CD4-positive, alpha-beta T cell treated with Interleukin-17A for 4 hours (primary cell): ENCODE measurements around the gene ALB.

ENCODE experiments used
- DNase-seq: peaks from one replicate; pipeline ENCODE4 v3.0.0-alpha.2; 2020; ENCODE audit warnings: mixed read lengths

The ALB gene

GRCh38 chr4:73409012-73409862 is 5.2 kb downstream of the ALB start:
- no peak for DNase-seq

DNA sequence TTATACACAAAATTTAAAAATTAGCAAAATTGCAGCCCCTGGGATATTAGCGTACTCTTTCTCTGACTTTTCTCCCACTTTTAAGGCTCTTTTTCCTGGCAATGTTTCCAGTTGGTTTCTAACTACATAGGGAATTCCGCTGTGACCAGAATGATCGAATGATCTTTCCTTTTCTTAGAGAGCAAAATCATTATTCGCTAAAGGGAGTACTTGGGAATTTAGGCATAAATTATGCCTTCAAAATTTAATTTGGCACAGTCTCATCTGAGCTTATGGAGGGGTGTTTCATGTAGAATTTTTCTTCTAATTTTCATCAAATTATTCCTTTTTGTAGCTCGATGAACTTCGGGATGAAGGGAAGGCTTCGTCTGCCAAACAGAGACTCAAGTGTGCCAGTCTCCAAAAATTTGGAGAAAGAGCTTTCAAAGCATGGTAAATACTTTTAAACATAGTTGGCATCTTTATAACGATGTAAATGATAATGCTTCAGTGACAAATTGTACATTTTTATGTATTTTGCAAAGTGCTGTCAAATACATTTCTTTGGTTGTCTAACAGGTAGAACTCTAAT is 6.0 kb downstream of the ALB start:
- no peak for DNase-seq

- DNase-seq, result no peak
Measured at GRCh38 chr4:73410916-73411730, 7.0 kb downstream of the ALB start.

GRCh38 chr4:73411731-73412414 is 7.8 kb downstream of the ALB start:
- no peak for DNase-seq

- DNase-seq, result no peak
Measured at GRCh38 chr4:73413294-73413755, 9.2 kb downstream of the ALB start.

DNA sequence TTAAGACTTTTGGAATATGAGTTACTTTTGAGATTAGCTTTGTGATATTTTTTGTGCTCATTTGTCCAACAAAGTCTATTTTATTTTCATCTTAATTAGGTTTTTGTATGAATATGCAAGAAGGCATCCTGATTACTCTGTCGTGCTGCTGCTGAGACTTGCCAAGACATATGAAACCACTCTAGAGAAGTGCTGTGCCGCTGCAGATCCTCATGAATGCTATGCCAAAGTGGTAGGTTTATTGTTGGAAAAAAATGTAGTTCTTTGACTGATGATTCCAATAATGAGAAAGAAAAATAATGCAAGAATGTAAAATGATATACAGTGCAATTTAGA is 10.8 kb downstream of the ALB start:
- no peak for DNase-seq

- no peak for DNase-seq
Measured at GRCh38 chr4:73415807-73416238, 11.7 kb downstream of the ALB start.

GRCh38 chr4:73416423-73417087 is 12.5 kb downstream of the ALB start:
- DNase-seq, result no peak

- DNase-seq, result no peak
Measured at GRCh38 chr4:73417342-73417741, 13.3 kb downstream of the ALB start.

GRCh38 chr4:73417973-73418372 is 13.9 kb downstream of the ALB start:
- no peak for DNase-seq

GRCh38 chr4:73418677-73419076 is 14.6 kb downstream of the ALB start:
- no peak for DNase-seq

DNA sequence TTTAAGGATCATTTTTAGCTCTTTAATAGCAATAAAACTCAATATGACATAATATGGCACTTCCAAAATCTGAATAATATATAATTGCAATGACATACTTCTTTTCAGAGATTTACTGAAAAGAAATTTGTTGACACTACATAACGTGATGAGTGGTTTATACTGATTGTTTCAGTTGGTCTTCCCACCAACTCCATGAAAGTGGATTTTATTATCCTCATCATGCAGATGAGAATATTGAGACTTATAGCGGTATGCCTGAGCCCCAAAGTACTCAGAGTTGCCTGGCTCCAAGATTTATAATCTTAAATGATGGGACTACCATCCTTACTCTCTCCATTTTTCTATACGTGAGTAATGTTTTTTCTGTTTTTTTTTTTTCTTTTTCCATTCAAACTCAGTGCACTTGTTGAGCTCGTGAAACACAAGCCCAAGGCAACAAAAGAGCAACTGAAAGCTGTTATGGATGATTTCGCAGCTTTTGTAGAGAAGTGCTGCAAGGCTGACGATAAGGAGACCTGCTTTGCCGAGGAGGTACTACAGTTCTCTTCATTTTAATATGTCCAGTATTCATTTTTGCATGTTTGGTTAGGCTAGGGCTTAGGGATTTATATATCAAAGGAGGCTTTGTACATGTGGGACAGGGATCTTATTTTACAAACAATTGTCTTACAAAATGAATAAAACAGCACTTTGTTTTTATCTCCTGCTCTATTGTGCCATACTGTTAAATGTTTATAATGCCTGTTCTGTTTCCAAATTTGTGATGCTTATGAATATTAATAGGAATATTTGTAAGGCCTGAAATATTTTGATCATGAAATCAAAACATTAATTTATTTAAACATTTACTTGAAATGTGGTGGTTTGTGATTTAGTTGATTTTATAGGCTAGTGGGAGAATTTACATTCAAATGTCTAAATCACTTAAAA is 15.3 kb downstream of the ALB start:
- DNase-seq, result no peak

- no peak for DNase-seq
Measured at GRCh38 chr4:73420615-73421014, 16.5 kb downstream of the ALB start.

DNA sequence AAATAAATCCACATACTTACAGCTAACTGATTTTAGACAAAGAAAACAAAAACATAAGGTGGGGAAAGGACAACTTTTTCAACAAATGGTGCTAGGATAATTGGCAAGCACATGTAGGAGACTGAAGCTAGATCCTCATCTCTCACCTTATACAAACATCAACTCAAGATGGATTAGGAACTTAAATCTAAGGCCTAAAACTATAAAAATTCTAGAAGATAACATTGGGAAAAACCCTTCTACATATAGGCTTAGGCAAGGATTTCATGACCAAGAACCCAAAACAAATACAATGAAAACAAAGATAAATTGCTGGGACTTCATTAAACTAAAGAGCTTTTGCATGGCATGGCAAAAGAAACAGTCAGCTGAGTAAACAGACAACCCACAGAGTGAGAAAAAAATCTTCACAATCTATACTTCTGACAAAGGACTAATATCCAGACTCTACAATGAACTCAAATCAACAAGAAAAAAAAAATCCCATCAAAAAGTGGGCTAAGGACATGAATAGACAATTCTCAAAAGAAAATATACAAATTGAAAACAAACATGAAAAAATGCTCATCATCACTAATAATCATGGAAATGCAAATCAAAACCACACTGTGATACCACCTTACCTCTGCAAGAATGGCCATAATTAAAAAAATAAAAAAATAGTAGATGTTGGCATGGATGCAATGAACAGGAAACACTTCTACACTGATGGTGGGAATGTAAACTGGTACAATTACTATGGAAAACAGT is 17.8 kb downstream of the ALB start:
- DNase-seq, result no peak

DNA sequence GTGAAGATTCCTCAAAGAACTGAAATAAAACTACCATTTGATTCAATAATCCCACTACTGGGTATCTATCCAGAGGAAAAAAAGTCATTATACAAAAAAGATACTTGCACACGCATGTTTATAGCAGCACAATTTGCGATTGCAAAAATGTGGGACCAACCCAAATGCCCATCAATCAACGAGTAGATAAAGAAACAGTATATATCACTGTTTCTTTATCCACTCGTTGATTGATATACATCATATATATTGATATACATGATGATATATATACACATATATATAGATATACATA is 18.3 kb downstream of the ALB start:
- DNase-seq, result no peak

GRCh38 chr4:73423184-73423583 is 19.1 kb downstream of the ALB start:
- DNase-seq, result no peak

- DNase-seq, result no peak
Measured at GRCh38 chr4:73426666-73427065, 22.6 kb downstream of the ALB start.

DNA sequence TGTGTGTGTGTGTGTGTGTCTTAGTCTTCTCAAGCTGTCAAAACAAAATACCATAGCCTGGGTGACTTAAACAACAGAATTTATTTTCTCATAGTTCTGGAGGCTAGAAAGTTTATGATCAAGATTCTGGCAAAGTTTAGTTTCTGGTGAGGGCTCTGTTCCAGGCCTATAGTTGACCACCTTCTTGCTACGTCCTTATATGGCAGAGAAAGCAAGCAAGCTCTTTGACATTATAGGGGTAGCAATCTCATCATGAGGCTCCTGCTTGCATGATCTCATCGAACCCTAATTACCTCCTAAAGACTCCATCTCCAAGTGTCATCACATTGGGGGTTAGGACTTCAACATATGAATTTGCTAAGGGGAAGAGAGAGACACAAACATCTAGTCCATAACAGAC is 25.0 kb downstream of the ALB start:
- no peak for DNase-seq

DNA sequence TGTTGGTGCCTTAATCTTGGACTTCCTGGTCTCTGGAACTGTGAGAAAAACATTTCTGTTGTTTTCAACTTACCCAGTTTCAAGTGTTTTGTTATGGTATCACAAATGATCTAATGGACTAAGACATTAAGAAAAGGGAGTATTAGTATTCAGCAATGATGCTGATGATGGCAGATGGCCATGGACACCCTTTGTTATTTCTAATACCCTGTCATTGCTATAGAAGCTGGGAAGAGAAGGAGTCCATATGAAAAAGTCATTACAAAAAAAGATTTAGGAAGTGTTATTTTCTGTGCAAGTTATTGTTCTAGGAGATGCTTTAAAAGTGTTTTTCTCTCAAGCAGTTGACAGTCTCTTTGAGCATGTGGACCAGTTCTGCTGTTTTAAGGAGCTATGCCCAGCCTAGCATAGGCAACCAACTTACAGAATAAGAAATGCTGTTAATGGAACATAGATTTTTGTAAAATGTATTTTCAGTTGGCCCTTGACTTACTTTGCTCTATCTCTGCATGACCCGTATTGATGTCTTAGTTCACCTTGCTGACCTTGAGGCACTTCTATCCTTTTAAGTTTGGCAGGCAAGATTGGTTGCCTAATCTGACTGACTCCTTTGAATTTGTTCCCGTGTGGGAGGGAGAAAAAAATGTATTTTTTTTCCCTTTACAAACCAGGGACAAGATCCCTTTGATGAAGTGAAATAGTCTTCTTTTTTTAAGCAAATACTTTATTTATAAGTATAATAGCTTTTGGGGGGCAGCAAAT is 25.9 kb downstream of the ALB start:
- no peak for DNase-seq

DNA sequence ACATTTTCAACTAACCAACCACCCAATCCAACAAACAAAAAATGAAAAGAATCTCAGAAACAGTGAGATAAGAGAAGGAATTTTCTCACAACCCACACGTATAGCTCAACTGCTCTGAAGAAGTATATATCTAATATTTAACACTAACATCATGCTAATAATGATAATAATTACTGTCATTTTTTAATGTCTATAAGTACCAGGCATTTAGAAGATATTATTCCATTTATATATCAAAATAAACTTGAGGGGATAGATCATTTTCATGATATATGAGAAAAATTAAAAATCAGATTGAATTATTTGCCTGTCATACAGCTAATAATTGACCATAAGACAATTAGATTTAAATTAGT is 27.7 kb downstream of the ALB start:
- no peak for DNase-seq
